ENCODE results near the gene RAPGEF4.

The RAPGEF4 gene

DNA sequence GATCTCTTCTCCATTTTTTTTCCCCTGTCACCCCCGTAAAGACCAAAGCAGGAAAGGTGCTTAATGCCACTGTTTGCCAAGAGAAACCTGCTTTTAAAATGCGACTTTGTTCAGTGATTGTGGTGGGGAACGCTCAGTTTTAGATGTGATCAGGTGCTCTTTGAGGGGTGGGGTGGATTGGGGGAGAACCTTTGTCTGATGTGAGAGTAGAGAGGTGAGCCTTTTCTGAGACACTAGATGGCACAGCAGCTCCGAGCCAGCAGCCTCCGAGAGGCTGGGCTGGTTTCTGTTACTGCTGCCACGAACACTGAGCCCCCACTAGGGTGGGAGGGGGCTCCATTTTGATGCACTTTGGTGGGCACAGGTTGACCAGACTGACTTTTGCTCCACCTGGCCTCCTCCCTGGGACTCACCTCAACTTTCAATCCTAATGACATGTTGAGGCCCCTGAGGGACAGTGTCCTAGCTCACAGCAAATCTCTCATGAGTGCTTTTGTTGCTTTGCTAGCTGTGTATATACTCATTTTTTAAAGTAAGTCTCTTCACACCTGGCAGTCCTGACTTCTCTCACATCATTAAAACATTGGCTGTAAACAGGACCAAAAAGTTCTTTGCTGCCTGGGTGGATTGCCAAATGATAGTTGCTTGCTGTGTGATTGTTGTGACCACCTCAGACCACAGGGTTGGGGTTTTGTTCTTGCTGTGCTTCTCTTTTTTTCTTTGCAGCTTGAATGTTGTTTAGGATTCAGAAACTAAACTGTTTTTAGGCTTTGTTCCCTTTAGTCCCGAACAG lies 241.8 kb downstream of the RAPGEF4 start:
- DNase-seq (ENCODE audit: low spot score), result no peak
- TF ChIP-seq, protein P1, sequence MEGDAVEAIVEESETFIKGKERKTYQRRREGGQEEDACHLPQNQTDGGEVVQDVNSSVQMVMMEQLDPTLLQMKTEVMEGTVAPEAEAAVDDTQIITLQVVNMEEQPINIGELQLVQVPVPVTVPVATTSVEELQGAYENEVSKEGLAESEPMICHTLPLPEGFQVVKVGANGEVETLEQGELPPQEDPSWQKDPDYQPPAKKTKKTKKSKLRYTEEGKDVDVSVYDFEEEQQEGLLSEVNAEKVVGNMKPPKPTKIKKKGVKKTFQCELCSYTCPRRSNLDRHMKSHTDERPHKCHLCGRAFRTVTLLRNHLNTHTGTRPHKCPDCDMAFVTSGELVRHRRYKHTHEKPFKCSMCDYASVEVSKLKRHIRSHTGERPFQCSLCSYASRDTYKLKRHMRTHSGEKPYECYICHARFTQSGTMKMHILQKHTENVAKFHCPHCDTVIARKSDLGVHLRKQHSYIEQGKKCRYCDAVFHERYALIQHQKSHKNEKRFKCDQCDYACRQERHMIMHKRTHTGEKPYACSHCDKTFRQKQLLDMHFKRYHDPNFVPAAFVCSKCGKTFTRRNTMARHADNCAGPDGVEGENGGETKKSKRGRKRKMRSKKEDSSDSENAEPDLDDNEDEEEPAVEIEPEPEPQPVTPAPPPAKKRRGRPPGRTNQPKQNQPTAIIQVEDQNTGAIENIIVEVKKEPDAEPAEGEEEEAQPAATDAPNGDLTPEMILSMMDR (conservative IDR thresholded peaks at IDR 0.05; ENCODE audit: low read depth), result no peak
- POLR2A ChIA-PET (ENCODE audit: low non-redundant PET), result no interaction called here
- H3K27ac ChIP-seq, result no peak overlapping the region
- CTCF ChIA-PET, result interaction anchor here (0.6 kb wide), 1 partner anchor 295 kb away, joined by 4 read pairs; no protein-coding TSS in a partner anchor

DNA sequence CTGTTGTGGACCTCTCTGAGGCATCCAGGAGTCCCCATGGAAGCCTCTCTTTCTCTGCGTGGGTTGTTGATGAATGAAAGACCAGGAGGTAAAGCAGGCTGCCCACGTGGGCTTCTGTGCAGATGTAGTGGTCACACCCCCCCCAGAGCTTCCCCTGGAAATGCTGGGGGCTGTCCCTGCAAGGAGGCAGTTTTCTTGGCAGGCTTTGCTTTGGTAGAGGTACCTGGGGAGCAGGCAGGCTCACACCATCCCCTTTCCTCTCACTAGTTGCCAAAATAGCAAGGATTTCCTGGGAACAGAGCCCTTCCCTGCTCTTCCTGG lies 242.4 kb downstream of the RAPGEF4 start:
- CTCF ChIA-PET, result no interaction called here
- TF ChIP-seq, protein P1 (conservative IDR thresholded peaks at IDR 0.05; ENCODE audit: low read depth), result no peak
- POLR2A ChIA-PET (ENCODE audit: low non-redundant PET), result no interaction called here
- DNase-seq (ENCODE audit: low spot score), result no peak
- no peak overlapping the region for H3K27ac ChIP-seq

DNA sequence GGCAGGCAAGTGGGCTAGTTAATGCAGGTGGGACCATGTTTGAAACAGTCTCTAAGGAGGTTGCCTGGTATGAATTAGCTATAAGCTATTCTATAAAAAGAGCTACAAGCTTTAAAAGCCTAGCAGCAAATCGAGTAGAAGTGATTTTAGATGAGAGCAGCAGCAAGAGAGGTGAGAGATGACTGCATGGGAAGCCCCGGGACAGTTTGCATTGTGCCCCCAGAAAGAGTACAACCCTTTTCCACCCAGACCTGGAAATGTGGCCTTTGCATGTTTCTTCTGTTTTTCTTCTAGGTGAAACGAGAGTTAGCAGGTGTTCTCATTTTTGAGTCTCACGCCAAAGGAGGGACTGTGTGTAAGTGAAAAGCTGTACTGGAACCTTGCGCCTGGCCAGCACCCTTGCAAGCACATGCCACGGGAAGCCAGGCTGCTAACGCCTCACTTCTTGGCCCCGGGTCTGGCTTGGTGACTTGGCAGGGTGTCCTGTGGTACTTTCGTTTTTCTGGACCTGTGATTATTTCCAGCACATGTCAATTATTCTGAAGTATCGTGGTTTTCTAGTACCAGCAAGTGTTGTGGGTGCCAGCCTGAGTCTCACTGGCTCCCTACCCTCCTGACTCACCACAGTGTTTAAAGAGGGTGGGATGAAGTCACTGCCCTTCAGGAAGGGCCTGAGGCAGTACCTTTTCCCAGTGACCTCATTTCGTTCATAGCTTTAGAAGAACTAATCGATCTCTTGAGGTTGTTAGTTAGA lies 249.7 kb downstream of the RAPGEF4 start:
- POLR2A ChIA-PET (ENCODE audit: low non-redundant PET), result no interaction called here
- peak overlapping the region; percentile 65 for H3K27ac ChIP-seq
- DNase-seq (ENCODE audit: low spot score), result peak; percentile 95
- CTCF ChIA-PET, result interaction anchor here (0.5 to 0.8 kb wide), 3 partner anchors 172 to 226 kb away, joined by 3 to 4 read pairs (median 3); no protein-coding TSS in a partner anchor
- TF ChIP-seq, protein P1 (conservative IDR thresholded peaks at IDR 0.05; ENCODE audit: low read depth), result no peak

DNA sequence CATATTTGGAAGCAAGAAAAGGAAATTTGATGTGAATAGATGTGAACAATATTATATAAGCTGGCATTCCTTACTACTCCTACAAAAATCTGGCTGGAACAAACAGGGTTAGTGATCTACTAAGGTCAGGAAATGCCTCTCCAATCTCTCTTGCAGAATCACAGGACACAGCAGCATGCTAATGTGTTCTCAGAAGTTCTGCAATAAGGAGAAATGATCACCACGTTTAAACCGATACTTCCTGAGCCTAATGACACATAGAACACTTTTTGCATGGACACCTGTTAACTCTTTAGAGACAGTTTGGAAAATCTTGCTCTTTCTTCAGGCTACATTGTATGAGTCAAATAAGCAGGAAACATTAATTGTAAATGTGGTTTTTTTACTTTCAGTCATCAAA lies 250.4 kb downstream of the RAPGEF4 start:
- CTCF ChIA-PET, result interaction anchor here (0.6 to 0.8 kb wide), 2 partner anchors 209 to 225 kb away, joined by 3 to 4 read pairs; no protein-coding TSS in a partner anchor

DNA sequence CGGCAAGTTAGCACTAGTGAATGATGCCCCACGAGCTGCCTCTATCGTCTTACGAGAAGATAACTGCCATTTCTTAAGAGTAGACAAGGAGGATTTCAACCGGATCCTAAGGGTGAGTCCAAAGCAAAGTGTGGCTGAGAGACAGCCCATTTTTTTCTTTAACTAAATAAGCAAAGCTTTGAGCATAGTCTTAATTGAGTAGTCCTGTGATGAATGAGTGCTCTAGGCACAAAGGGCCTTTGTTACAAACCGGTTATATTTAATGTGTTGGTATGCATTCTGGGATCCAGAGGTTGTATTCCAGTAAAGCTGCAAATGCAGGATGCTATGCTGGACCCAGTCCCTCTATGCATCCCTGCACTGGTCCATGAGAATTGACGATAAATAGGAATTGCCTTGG lies 253.1 kb downstream of the RAPGEF4 start:
- ChIA-PET POLR2A (ENCODE audit: low non-redundant PET) (no interaction called here), CTCF (no interaction called here)
- no peak for DNase-seq (ENCODE audit: low spot score)
- H3K27ac ChIP-seq, result no peak overlapping the region
- TF ChIP-seq, protein P1 (conservative IDR thresholded peaks at IDR 0.05; ENCODE audit: low read depth), result no peak

More for the DNA sequence above, 250.4 kb downstream of the RAPGEF4 start:
- DNase-seq (ENCODE audit: low spot score), result peak; percentile 20
- POLR2A ChIA-PET (ENCODE audit: low non-redundant PET), result no interaction called here
- TF ChIP-seq, protein P1 (conservative IDR thresholded peaks at IDR 0.05; ENCODE audit: low read depth), result no peak
- no peak overlapping the region for H3K27ac ChIP-seq

DNA sequence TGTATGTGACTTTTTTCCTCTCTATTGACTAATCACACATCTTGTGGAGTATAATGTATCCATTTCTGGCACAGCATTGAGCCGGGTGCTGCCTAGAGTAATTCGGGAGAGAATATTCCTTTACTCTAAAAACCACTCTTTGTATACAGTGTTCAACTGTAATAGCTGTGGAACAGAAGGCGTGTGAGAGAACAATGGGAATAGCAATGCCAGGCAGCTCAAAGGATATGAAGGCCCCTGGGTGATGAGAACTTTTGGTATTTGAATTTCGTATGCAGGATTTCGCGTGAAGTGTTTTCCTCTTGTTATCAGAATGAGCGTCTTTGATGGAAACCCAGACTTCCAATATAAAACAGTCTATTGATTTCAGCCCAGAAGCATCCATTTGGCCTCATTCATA lies 255.4 kb downstream of the RAPGEF4 start:
- ChIA-PET CTCF (interaction anchor here (0.6 kb wide), 1 partner anchor 19 kb away, joined by 7 read pairs; no protein-coding TSS in a partner anchor), POLR2A (ENCODE audit: low non-redundant PET) (no interaction called here)
- DNase-seq (ENCODE audit: low spot score), result no peak
- TF ChIP-seq, protein P1 (conservative IDR thresholded peaks at IDR 0.05; ENCODE audit: low read depth), result no peak
- H3K27ac ChIP-seq, result no peak overlapping the region
